HEK293 (cell line): ENCODE data around the gene VIT.

ENCODE experiments used
- KLF9 ChIP-seq: fragments of 450-650 bp; formaldehyde crosslinking; IDR thresholded peaks from 2 replicates; pipeline ENCODE4 v1.5.1; 2016; ENCODE audit warnings: missing biosample characterization, missing genetic modification characterization, low read depth
- OSR2 ChIP-seq: fragments of 450-650 bp; formaldehyde crosslinking; IDR thresholded peaks from 2 replicates; pipeline ENCODE4 v1.5.1; 2016; ENCODE audit warnings: missing biosample characterization, missing genetic modification characterization
- PRDM1 ChIP-seq: fragments of 450-650 bp; formaldehyde crosslinking; IDR thresholded peaks from 2 replicates; pipeline ENCODE4; 2016; ENCODE audit warnings: missing biosample characterization, missing genetic modification characterization
- SETDB1 ChIP-seq: IDR thresholded peaks from one replicate; pipeline ENCODE4 v1.6.1; 2017; ENCODE audit warnings: mild to moderate bottlenecking, low read length, moderate library complexity, mixed read lengths; ENCODE audit not compliant: insufficient read length
- YY2 ChIP-seq: fragments of 450-650 bp; formaldehyde crosslinking; IDR thresholded peaks from 2 replicates; pipeline ENCODE4 v1.5.1; 2016; ENCODE audit warnings: missing biosample characterization, missing genetic modification characterization
- ZNF132 ChIP-seq: fragments of 450-650 bp; formaldehyde crosslinking; IDR thresholded peaks from 2 replicates; pipeline ENCODE4 v1.5.1; 2017; ENCODE audit warnings: missing biosample characterization, missing genetic modification characterization, borderline replicate concordance
- ZNF510 ChIP-seq: fragments of 450-650 bp; formaldehyde crosslinking; IDR thresholded peaks from 2 replicates; pipeline ENCODE4 v1.5.1; 2018; ENCODE audit warnings: mild to moderate bottlenecking, missing genetic modification characterization, missing biosample characterization; ENCODE audit not compliant: insufficient replicate concordance
- TF ChIP-seq, protein P1 (sequence below): fragments of 450-650 bp; formaldehyde crosslinking; IDR thresholded peaks from 2 replicates; pipeline ENCODE4 v1.5.1; 2016; ENCODE audit warnings: missing biosample characterization, missing genetic modification characterization
- TF ChIP-seq, protein P2 (sequence below): fragments of 450-650 bp; formaldehyde crosslinking; IDR thresholded peaks from 2 replicates; pipeline ENCODE4 v1.5.1; 2016; ENCODE audit warnings: missing biosample characterization, missing genetic modification characterization
- TF ChIP-seq, protein P3 (sequence below): fragments of 450-650 bp; formaldehyde crosslinking; IDR thresholded peaks from 2 replicates; pipeline ENCODE4 v1.5.1; 2016; ENCODE audit warnings: missing biosample characterization, missing genetic modification characterization

DNA sequence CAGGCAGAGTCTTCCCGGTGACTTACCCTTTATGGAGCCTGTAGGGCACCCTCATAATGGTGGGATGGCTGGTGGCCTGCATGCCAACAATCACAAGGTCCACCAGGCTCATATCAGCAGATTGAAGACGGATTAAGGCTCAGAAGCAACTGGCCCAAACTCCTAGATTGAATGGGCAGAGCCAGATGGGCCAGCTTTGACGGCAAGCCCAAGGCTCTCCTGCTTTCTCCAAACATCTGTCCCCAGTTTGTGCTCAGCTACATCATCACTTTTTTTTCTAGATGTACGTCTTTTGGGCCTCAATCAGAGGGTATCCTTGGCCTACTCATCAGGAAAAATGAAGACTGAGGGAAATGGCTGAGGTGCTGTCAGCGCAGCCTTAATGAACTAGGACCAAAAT, 114.6 kb downstream of the VIT start:
- TF ChIP-seq YY2 (tag by site-specific recombination) (no peak), ZNF510 (tag by site-specific recombination) (no peak), KLF9 (tag by site-specific recombination) (no peak), ZNF132 (tag by site-specific recombination) (no peak), SETDB1 (no peak), OSR2 (tag by site-specific recombination) (no peak), PRDM1 (no peak)
- TF ChIP-seq, protein P1, sequence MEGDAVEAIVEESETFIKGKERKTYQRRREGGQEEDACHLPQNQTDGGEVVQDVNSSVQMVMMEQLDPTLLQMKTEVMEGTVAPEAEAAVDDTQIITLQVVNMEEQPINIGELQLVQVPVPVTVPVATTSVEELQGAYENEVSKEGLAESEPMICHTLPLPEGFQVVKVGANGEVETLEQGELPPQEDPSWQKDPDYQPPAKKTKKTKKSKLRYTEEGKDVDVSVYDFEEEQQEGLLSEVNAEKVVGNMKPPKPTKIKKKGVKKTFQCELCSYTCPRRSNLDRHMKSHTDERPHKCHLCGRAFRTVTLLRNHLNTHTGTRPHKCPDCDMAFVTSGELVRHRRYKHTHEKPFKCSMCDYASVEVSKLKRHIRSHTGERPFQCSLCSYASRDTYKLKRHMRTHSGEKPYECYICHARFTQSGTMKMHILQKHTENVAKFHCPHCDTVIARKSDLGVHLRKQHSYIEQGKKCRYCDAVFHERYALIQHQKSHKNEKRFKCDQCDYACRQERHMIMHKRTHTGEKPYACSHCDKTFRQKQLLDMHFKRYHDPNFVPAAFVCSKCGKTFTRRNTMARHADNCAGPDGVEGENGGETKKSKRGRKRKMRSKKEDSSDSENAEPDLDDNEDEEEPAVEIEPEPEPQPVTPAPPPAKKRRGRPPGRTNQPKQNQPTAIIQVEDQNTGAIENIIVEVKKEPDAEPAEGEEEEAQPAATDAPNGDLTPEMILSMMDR (tag by site-specific recombination): no peak
- TF ChIP-seq, protein P2, sequence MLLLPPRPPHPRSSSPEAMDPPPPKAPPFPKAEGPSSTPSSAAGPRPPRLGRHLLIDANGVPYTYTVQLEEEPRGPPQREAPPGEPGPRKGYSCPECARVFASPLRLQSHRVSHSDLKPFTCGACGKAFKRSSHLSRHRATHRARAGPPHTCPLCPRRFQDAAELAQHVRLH: no peak
- TF ChIP-seq, protein P3, sequence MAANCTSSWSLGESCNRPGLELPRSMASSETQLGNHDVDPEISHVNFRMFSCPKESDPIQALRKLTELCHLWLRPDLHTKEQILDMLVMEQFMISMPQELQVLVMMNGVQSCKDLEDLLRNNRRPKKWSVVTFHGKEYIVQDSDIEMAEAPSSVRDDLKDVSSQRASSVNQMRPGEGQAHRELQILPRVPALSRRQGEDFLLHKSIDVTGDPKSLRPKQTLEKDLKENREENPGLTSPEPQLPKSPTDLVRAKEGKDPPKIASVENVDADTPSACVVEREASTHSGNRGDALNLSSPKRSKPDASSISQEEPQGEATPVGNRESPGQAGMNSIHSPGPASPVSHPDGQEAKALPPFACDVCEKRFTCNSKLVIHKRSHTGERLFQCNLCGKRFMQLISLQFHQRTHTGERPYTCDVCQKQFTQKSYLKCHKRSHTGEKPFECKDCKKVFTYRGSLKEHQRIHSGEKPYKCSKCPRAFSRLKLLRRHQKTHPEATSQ (tag by site-specific recombination): no peak
